ENCODE data around the gene KCTD17. TPM values are rescaled to one million over a fixed set of nuclear protein-coding genes. Genes with fewer than 3 reads are reported as not detected.

Gene KCTD17
- total and polyA plus RNA-seq, 2 of the 13 experiments (the other 11 are each of a cell fraction or from before 2014, with no cell fraction given), result 5.3 to 11.7 TPM

- TF ChIP-seq RFX1 (IDR thresholded peaks at IDR 0.05) (no peak), BRF2 (CRISPR knock-in tag; IDR thresholded peaks at IDR 0.05) (peak; percentile 94), SP4 (CRISPR knock-in tag; IDR thresholded peaks at IDR 0.05) (peak; percentile 79), KLF9 (CRISPR knock-in tag; IDR thresholded peaks at IDR 0.05; ENCODE audit: low read depth) (no peak; the same call in 1 of the 2 replicates), PBX3 (CRISPR knock-in tag; IDR thresholded peaks at IDR 0.05; ENCODE audit: borderline replicate concordance) (no peak), ZNF17 (CRISPR knock-in tag; IDR thresholded peaks at IDR 0.05) (no peak), EZH2 (conservative IDR thresholded peaks at IDR 0.05; ENCODE audit: low read depth, low read length) (no peak), ATF6 (CRISPR knock-in tag; conservative IDR thresholded peaks at IDR 0.05) (no peak), AGO1 (IDR thresholded peaks at IDR 0.05; ENCODE audit: low read depth, low read length, poor library complexity, severe bottlenecking) (no peak), ZNF121 (CRISPR knock-in tag; IDR thresholded peaks at IDR 0.05) (peak; percentile 90), SKI (IDR thresholded peaks at IDR 0.05; ENCODE audit: partially characterized antibody) (peak; percentile 79), CAMTA2 (CRISPR knock-in tag; IDR thresholded peaks at IDR 0.05; ENCODE audit: borderline replicate concordance) (0 out of 2 replicates have a peak, but pooled peaks have one; percentile 54), ZNF232 (CRISPR knock-in tag; IDR thresholded peaks at IDR 0.05; ENCODE audit: borderline replicate concordance) (peak; percentile 46; the same call in 1 of the 2 replicates), ZNF446 (CRISPR knock-in tag; IDR thresholded peaks at IDR 0.05) (no peak), RAD51 (IDR thresholded peaks at IDR 0.05; ENCODE audit: borderline replicate concordance) (no peak), ERF (CRISPR knock-in tag; IDR thresholded peaks at IDR 0.05) (peak; percentile 94), ZNF326 (CRISPR knock-in tag; IDR thresholded peaks at IDR 0.05; ENCODE audit: borderline replicate concordance) (peak; percentile 72; the same call in 1 of the 2 replicates), RERE (CRISPR knock-in tag; IDR thresholded peaks at IDR 0.05; ENCODE audit: low read depth) (peak; percentile 94), FOSL2 (CRISPR knock-in tag; IDR thresholded peaks at IDR 0.05) (peak; percentile 86)
These were observed 18.7 kb upstream of the KCTD17 start (continued) for GRCh38 chr22:37032535-37033460.
